ENCODE results near the gene IL18BP. TPM values are rescaled to one million over a fixed set of nuclear protein-coding genes. Genes with fewer than 3 reads are reported as not detected.

Gene IL18BP
- total RNA-seq, 4 donors from 2014 or later = 0.91 to 3.0 (median 2.5) TPM

GRCh38 chr11:71990701-71991100, 8.0 kb upstream of the IL18BP start:
- in situ Hi-C loops (cut with MboI; ENCODE audit: low sequenced_read_pairs in 4 of 4) (loop anchor here in 2 of 4 donors (25.0 kb wide), 2 partner anchors 422 to 447 kb away; partner anchors contain the start of gene CLPB (in 1 of the 2)), intact Hi-C loops (cut with DNase I; ENCODE audit: low total_unique reads) (no loop called here)
- H3K4me1 ChIP-seq = no peaks in the 10 kb centered on the region
- H3K36me3 ChIP-seq = peaks cover 0 to 10% of the 10 kb centered on the region in 2 donors
- H3K9me3 ChIP-seq = no peaks in the 10 kb centered on the region
- no peak for DNase-seq
- H3K4me3 ChIP-seq = no peak overlapping the region
- no peaks in the 10 kb centered on the region for H3K27me3 ChIP-seq
- no peak for ATAC-seq
- TF ChIP-seq, protein P1, sequence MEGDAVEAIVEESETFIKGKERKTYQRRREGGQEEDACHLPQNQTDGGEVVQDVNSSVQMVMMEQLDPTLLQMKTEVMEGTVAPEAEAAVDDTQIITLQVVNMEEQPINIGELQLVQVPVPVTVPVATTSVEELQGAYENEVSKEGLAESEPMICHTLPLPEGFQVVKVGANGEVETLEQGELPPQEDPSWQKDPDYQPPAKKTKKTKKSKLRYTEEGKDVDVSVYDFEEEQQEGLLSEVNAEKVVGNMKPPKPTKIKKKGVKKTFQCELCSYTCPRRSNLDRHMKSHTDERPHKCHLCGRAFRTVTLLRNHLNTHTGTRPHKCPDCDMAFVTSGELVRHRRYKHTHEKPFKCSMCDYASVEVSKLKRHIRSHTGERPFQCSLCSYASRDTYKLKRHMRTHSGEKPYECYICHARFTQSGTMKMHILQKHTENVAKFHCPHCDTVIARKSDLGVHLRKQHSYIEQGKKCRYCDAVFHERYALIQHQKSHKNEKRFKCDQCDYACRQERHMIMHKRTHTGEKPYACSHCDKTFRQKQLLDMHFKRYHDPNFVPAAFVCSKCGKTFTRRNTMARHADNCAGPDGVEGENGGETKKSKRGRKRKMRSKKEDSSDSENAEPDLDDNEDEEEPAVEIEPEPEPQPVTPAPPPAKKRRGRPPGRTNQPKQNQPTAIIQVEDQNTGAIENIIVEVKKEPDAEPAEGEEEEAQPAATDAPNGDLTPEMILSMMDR (IDR thresholded peaks at IDR 0.05 in 4 of 5, conservative IDR thresholded peaks at IDR 0.05 in 1 of 5) = no peak
- TF ChIP-seq POLR2A (IDR thresholded peaks at IDR 0.05) = no peak
- H3K27ac ChIP-seq = no peak overlapping the region

DNA sequence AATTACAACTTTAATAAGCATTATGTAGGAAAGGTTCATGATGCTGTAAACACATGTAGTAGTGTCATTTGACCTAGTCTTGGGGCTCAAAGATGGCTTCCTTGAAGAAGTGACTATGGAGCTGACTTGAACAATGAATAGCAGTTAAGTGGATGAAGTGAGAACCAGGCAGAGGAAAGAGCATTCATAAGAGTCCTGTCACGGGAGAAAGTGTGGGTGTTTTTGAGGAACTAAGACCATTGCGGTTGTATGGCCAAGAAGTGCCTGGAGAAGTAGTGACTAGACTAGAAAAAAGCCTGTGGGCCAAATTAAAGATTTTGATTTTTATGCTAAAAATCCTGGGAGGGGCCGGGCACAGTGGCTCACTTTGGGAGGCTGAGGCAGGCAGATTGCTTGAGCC, 7.2 kb upstream of the IL18BP start:
- intact Hi-C loops (cut with DNase I; ENCODE audit: low total_unique reads) (no loop called here), in situ Hi-C loops (cut with MboI; ENCODE audit: low sequenced_read_pairs in 4 of 4) (loop anchor here in 2 of 4 donors (25.0 kb wide), 2 partner anchors 421 to 446 kb away; partner anchors contain the start of gene CLPB (in 1 of the 2))
- ATAC-seq (no peak), DNase-seq (no peak)
- no peak overlapping the region for H3K4me3 ChIP-seq
- TF ChIP-seq POLR2A (IDR thresholded peaks at IDR 0.05) = no peak
- TF ChIP-seq, protein P1 (IDR thresholded peaks at IDR 0.05 in 4 of 5, conservative IDR thresholded peaks at IDR 0.05 in 1 of 5) = no peak
- no peaks in the 10 kb centered on the region for H3K4me1 ChIP-seq
- H3K9me3 ChIP-seq = no peaks in the 10 kb centered on the region
- peaks cover 0 to 10% of the 10 kb centered on the region in 2 donors for H3K36me3 ChIP-seq
- H3K27me3 ChIP-seq = no peaks in the 10 kb centered on the region
- no peak overlapping the region for H3K27ac ChIP-seq

- in situ Hi-C loops (cut with MboI; ENCODE audit: low sequenced_read_pairs in 4 of 4) (loop anchor here in 2 of 4 donors (25.0 kb wide), 2 partner anchors 420 to 445 kb away; partner anchors contain the start of gene CLPB (in 1 of the 2)), intact Hi-C loops (cut with DNase I; ENCODE audit: low total_unique reads) (no loop called here)
- Histone ChIP-seq H3K4me1 (no peaks in the 10 kb centered on the region), H3K36me3 (peaks cover 0 to 10% of the 10 kb centered on the region in 2 donors), H3K9me3 (no peaks in the 10 kb centered on the region), H3K27ac (no peak overlapping the region), H3K27me3 (no peaks in the 10 kb centered on the region), H3K4me3 (no peak overlapping the region)
- TF ChIP-seq, protein P1 (IDR thresholded peaks at IDR 0.05 in 4 of 5, conservative IDR thresholded peaks at IDR 0.05 in 1 of 5) = no peak
- no peak for TF ChIP-seq POLR2A (IDR thresholded peaks at IDR 0.05)
- ATAC-seq = no peak
- no peak for DNase-seq
Measured at GRCh38 chr11:71992136-71992730, 6.5 kb upstream of the IL18BP start.

DNA sequence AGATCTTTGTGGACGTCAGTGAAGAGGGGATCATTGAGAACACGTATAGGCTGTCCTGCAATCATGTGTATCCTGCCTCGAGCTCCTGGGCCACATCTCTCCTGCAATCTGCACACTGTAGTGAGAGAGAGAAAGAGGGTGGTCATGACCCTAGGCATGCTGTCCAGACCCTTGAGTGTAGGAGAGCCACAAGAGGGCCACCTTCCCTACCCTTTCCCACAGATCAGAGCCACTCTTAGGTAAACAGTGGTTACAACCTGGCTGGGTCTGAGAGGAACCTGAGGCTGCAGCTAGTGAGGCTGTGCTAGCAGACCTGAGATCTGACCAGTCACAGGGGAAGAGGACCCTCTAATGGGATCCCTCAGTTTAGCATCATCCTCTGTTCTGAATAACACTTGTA, 3.9 kb upstream of the IL18BP start:
- no peak for TF ChIP-seq POLR2A (IDR thresholded peaks at IDR 0.05)
- TF ChIP-seq, protein P1 (IDR thresholded peaks at IDR 0.05 in 4 of 5, conservative IDR thresholded peaks at IDR 0.05 in 1 of 5) = no peak
- no peak for ATAC-seq
- no peak for DNase-seq
- peaks cover 0 to 10% of the 10 kb centered on the region in 2 donors for H3K36me3 ChIP-seq
- no peaks in the 10 kb centered on the region for H3K27me3 ChIP-seq
- H3K4me1 ChIP-seq = peaks cover 4 to 7% of the 10 kb centered on the region in 2 donors
- no peak overlapping the region for H3K4me3 ChIP-seq
- no peaks in the 10 kb centered on the region for H3K9me3 ChIP-seq
- intact Hi-C loops (cut with DNase I; ENCODE audit: low total_unique reads) (no loop called here), in situ Hi-C loops (cut with MboI; ENCODE audit: low sequenced_read_pairs in 4 of 4) (loop anchor here in 2 of 4 donors (25.0 kb wide), 2 partner anchors 418 to 443 kb away; partner anchors contain the start of gene CLPB (in 1 of the 2))
- H3K27ac ChIP-seq = no peak overlapping the region

Measured in gastrocnemius medialis (tissue), 4 donors.